Measurements from ENCODE around the gene CDH26. TPM values are rescaled to one million over a fixed set of nuclear protein-coding genes. Genes with fewer than 3 reads are reported as not detected.

Gene CDH26
- total RNA-seq, 1 donor from 2014 or later = 8.8 TPM

- peaks cover 9% of the 10 kb centered on the region for H3K4me1 ChIP-seq
- no peak overlapping the region for H3K4me3 ChIP-seq
- no peaks in the 10 kb centered on the region for H3K9me3 ChIP-seq
- ATAC-seq (no peak), DNase-seq (no peak)
- H3K36me3 ChIP-seq = no peaks in the 10 kb centered on the region
- TF ChIP-seq CTCF (IDR thresholded peaks at IDR 0.05) = no peak
- intact Hi-C loops (cut with DNase I) = no loop called here
- H3K27ac ChIP-seq = peak overlapping the region; percentile 8
- no peaks in the 10 kb centered on the region for H3K27me3 ChIP-seq
These were observed 104.8 kb downstream of the CDH26 start for GRCh38 chr20:60063048-60063451.

- Histone ChIP-seq H3K9me3 (no peaks in the 10 kb centered on the region), H3K4me3 (no peak overlapping the region), H3K36me3 (no peaks in the 10 kb centered on the region), H3K27me3 (no peaks in the 10 kb centered on the region), H3K27ac (peak overlapping the region; percentile 6), H3K4me1 (peaks cover under 1% of the 10 kb centered on the region)
- no peak for TF ChIP-seq CTCF (IDR thresholded peaks at IDR 0.05)
- DNase-seq = no peak
- intact Hi-C loops (cut with DNase I) = no loop called here
- no peak for ATAC-seq
These were observed 105.6 kb downstream of the CDH26 start for GRCh38 chr20:60063739-60064380.

Other genes starting within 250 kb of the CDH26 start
- gene SYCP2, start 24.8 kb upstream of the CDH26 start, total RNA-seq = 1.9 TPM
- 11.2 TPM for gene PPP1R3D, start 18.1 kb upstream of the CDH26 start, total RNA-seq
- 24.3 TPM for gene FAM217B, start 18.0 kb upstream of the CDH26 start, total RNA-seq

Data from upper lobe of right lung (tissue), 1 donor.